HL-60 (cell line): Measurements from ENCODE around the gene PF4V1.

Experiments used
- CTCF ChIP-seq: IDR thresholded peaks from one replicate; pipeline ENCODE4 v1.5.1; 2011; ENCODE audit warnings: low read length, control low read depth, inconsistent platforms; ENCODE audit not compliant: insufficient read depth
- POLR2AphosphoS5 ChIP-seq: IDR thresholded peaks from 2 replicates; pipeline ENCODE4 v1.6.1; 2012; ENCODE audit warnings: low read depth
- REST ChIP-seq: IDR thresholded peaks from 2 replicates; pipeline ENCODE4 v1.6.1; 2012; ENCODE audit warnings: low read depth; ENCODE audit not compliant: insufficient replicate concordance
- SPI1 ChIP-seq: IDR thresholded peaks from 2 replicates; pipeline ENCODE4 v1.6.1; 2012; ENCODE audit warnings: low read depth, mild to moderate bottlenecking, borderline replicate concordance

GRCh38 chr4:73844345-73844744, 8.8 kb upstream of the PF4V1 start:
- no peak for TF ChIP-seq CTCF
- no peak for TF ChIP-seq POLR2AphosphoS5
- TF ChIP-seq REST, result no peak
- TF ChIP-seq SPI1, result peak; percentile 68
